Ascending aorta (tissue), 2 donors: Measurements from ENCODE around the gene CAMSAP1. TPM values are rescaled to one million over a fixed set of nuclear protein-coding genes. Genes with fewer than 3 reads are reported as not detected.

Source experiments
- DNase-seq, 2 donors: peaks; one replicate each; pipeline ENCODE4 v3.0.0-alpha.2; 2019; ENCODE audit warnings: low spot score in 2 of 2
- H3K27ac ChIP-seq, 2 donors: fragments of 200-600 bp; sonication (generic); one replicate each; pipeline ENCODE4 v1.5.1; 2016 to 2017; ENCODE audit warnings: mild to moderate bottlenecking in 1 of 2
- H3K27me3 ChIP-seq: fragments of 200-600 bp; sonication (generic); one replicate; pipeline ENCODE4 v1.5.1; 2017
- H3K36me3 ChIP-seq, 2 donors: fragments of 200-600 bp; sonication (generic); one replicate each; pipeline ENCODE4 v1.5.1; 2016
- H3K4me1 ChIP-seq, 2 donors: fragments of 200-600 bp; sonication (generic); one replicate each; pipeline ENCODE4 v1.5.1; 2016 to 2017; ENCODE audit warnings: mild to moderate bottlenecking in 1 of 2
- H3K4me3 ChIP-seq, 2 donors: fragments of 200-600 bp; sonication (generic); one replicate each; pipeline ENCODE4 v1.5.1; 2016 to 2017; ENCODE audit warnings: mild to moderate bottlenecking in 1 of 2
- H3K9me3 ChIP-seq, 2 donors: fragments of 200-600 bp; sonication (generic); one replicate each; pipeline ENCODE4 v1.5.1; 2016
- CTCF ChIP-seq, 3 experiments: fragments of 200-600 bp in 2 of 3; fragments of 450-650 bp in 1 of 3; sonication (generic) in 2 of 3; IDR thresholded peaks; one replicate each; pipeline ENCODE4 v1.5.1; 2016 to 2019; ENCODE audit warnings: antibody characterized with exemption in 3 of 3, mild to moderate bottlenecking in 1 of 3, moderate library complexity in 1 of 3
- intact Hi-C: fragments of 100-400 bp; cut with DNase I; formaldehyde crosslinking; loops from one replicate; pipeline ENCODE4 v1.15.1; 2023
- total RNA-seq: library from RNA; depleted of rRNA; stranded (reverse); fragments of >200 nt; gene quantifications from one replicate; pipeline ENCODE4 v1.1.0, GENCODE V29; 2016

CAMSAP1 gene
- total RNA-seq, 1 donor from 2014 or later: 10.1 TPM

GRCh38 chr9:135774794-135775525 is 132.4 kb downstream of the CAMSAP1 start:
- no peak for TF ChIP-seq CTCF (IDR thresholded peaks at IDR 0.05)
- H3K27ac ChIP-seq: no peak overlapping the region
- no peaks in the 10 kb centered on the region for H3K9me3 ChIP-seq
- H3K36me3 ChIP-seq: no peaks in the 10 kb centered on the region
- H3K4me3 ChIP-seq: no peak overlapping the region
- no peak for DNase-seq
- no peaks in the 10 kb centered on the region for H3K4me1 ChIP-seq
- no peaks in the 10 kb centered on the region for H3K27me3 ChIP-seq
- intact Hi-C loops: no loop called here

- Histone ChIP-seq H3K9me3 (no peaks in the 10 kb centered on the region), H3K4me1 (no peaks in the 10 kb centered on the region), H3K36me3 (no peaks in the 10 kb centered on the region), H3K27me3 (no peaks in the 10 kb centered on the region), H3K27ac (no peak overlapping the region), H3K4me3 (no peak overlapping the region)
- intact Hi-C loops: no loop called here
- no peak for DNase-seq
- no peak for TF ChIP-seq CTCF (IDR thresholded peaks at IDR 0.05)
Measured at GRCh38 chr9:135774239-135774747, 133.1 kb downstream of the CAMSAP1 start.

GRCh38 chr9:135773530-135774238 is 133.7 kb downstream of the CAMSAP1 start:
- Histone ChIP-seq H3K36me3 (no peaks in the 10 kb centered on the region), H3K4me3 (no peak overlapping the region), H3K27ac (no peak overlapping the region), H3K27me3 (no peaks in the 10 kb centered on the region), H3K9me3 (no peaks in the 10 kb centered on the region), H3K4me1 (no peaks in the 10 kb centered on the region)
- DNase-seq: no peak
- TF ChIP-seq CTCF (IDR thresholded peaks at IDR 0.05): no peak
- intact Hi-C loops: no loop called here

- no peak overlapping the region for H3K27ac ChIP-seq
- H3K9me3 ChIP-seq: no peaks in the 10 kb centered on the region
- H3K4me1 ChIP-seq: no peaks in the 10 kb centered on the region
- no peak overlapping the region for H3K4me3 ChIP-seq
- no peaks in the 10 kb centered on the region for H3K27me3 ChIP-seq
- no peak for TF ChIP-seq CTCF (IDR thresholded peaks at IDR 0.05)
- H3K36me3 ChIP-seq: no peaks in the 10 kb centered on the region
- intact Hi-C loops: no loop called here
- no peak for DNase-seq
Measured at GRCh38 chr9:135772702-135773493, 134.4 kb downstream of the CAMSAP1 start.

- no peaks in the 10 kb centered on the region for H3K36me3 ChIP-seq
- TF ChIP-seq CTCF (IDR thresholded peaks at IDR 0.05): no peak
- H3K27ac ChIP-seq: no peak overlapping the region
- peaks cover 0 to under 1% of the 10 kb centered on the region in 2 donors for H3K9me3 ChIP-seq
- no peaks in the 10 kb centered on the region for H3K27me3 ChIP-seq
- intact Hi-C loops: no loop called here
- DNase-seq: no peak
- no peak overlapping the region for H3K4me3 ChIP-seq
- no peaks in the 10 kb centered on the region for H3K4me1 ChIP-seq
Measured at GRCh38 chr9:135772056-135772646, 135.2 kb downstream of the CAMSAP1 start.
